Measurements from ENCODE around the gene ARHGAP22. TPM values are rescaled to one million over a fixed set of nuclear protein-coding genes. Genes with fewer than 3 reads are reported as not detected.

Gene ARHGAP22
- total RNA-seq, 4 donors from 2014 or later = 0.26 to 3.6 (median 3.0) TPM; not detected in 1

DNA sequence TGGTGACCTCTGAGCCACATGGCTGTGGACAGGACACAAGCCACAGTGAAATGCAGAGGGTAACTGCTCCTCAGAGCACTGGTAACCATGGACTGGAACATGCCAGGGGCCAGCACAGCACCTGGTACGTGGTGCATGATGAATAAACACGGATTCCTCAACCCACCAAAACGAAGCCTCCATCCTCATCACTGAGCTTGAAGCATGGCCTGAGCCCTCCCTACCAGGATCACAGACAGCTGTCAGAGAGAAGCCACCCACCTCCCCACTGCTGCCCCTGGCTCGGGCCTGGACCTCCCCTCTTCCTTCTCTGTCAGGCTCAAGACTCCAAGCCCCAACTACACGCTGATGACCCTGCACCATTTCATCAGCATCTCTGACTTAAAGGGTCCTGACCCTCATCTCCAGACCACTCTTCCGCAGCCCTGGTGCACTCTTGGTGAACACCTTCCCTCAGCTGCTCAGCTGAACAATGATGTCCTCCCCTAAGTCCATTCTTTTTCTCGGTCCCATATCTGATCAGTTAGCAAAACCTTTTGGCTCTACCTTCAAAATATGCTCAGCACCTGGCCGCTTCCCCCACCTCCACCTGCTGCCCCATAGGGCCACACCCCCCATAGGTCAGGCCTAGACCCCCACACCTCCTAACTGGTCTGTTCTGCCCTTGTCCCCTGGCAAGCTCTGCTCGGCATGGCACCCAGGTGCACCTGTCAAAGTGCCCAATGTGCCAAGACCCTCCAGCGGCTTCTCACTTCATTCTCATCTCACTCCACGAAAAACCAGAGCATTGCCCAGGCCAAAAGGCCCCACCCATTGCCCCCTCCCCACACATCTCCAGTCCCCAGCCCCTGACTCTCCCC is 157.3 kb downstream of the ARHGAP22 start:
- no peak for TF ChIP-seq POLR2A (IDR thresholded peaks at IDR 0.05)
- TF ChIP-seq, protein P1, sequence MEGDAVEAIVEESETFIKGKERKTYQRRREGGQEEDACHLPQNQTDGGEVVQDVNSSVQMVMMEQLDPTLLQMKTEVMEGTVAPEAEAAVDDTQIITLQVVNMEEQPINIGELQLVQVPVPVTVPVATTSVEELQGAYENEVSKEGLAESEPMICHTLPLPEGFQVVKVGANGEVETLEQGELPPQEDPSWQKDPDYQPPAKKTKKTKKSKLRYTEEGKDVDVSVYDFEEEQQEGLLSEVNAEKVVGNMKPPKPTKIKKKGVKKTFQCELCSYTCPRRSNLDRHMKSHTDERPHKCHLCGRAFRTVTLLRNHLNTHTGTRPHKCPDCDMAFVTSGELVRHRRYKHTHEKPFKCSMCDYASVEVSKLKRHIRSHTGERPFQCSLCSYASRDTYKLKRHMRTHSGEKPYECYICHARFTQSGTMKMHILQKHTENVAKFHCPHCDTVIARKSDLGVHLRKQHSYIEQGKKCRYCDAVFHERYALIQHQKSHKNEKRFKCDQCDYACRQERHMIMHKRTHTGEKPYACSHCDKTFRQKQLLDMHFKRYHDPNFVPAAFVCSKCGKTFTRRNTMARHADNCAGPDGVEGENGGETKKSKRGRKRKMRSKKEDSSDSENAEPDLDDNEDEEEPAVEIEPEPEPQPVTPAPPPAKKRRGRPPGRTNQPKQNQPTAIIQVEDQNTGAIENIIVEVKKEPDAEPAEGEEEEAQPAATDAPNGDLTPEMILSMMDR (IDR thresholded peaks at IDR 0.05) = no peak
- Histone ChIP-seq H3K27me3 (no peaks in the 10 kb centered on the region), H3K36me3 (no peaks in the 10 kb centered on the region), H3K4me3 (no peak overlapping the region), H3K27ac (no peak overlapping the region), H3K4me1 (no peaks in the 10 kb centered on the region), H3K9me3 (no peaks in the 10 kb centered on the region)
- DNase-seq = no peak
- intact Hi-C loops (cut with DNase I; ENCODE audit: low total_unique reads) = no loop called here

DNA sequence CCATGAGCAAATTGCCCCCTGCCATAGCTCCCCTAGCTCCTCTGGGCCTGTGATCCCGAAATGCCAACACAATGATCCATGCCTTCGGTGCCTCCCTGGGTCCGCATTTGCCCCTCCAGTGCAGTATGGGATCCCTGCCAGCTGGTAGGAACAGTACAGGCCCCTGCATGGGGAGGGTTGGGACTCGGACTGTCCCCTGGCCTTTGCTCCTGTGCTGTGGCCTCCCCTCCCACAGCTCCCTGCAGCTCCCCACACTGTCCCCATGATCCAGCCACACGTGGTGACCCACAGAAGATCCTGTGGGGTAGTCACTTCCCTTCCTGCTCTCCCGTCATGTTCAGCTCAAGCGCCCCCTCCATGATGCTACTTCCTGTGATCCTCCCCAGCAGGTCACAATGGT is 158.1 kb downstream of the ARHGAP22 start:
- Histone ChIP-seq H3K36me3 (no peaks in the 10 kb centered on the region), H3K27me3 (no peaks in the 10 kb centered on the region), H3K4me3 (no peak overlapping the region), H3K4me1 (no peaks in the 10 kb centered on the region), H3K27ac (no peak overlapping the region), H3K9me3 (no peaks in the 10 kb centered on the region)
- no peak for DNase-seq
- TF ChIP-seq POLR2A (IDR thresholded peaks at IDR 0.05) = no peak
- TF ChIP-seq, protein P1 (IDR thresholded peaks at IDR 0.05) = no peak
- intact Hi-C loops (cut with DNase I; ENCODE audit: low total_unique reads) = no loop called here

DNA sequence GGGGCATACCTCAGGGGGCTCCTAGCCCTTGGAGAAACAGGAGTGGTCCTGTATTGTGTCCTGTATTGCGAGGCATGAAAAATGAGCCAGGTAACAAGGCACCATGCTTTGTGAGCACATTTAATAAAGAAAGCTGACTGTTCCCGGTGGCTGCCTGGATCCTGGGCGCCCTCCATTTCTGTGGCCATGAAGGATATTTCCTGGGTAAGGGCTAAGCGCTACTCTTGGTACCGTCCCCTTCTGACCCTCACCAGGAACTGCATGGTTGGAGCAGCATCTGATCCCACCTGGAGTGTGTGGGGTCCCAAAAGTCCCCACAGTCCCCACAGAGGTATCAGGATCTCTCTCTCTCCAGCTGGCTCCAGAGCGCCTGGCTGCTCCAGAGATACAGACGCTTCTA is 158.9 kb downstream of the ARHGAP22 start:
- no peaks in the 10 kb centered on the region for H3K4me1 ChIP-seq
- no peak for DNase-seq
- no peaks in the 10 kb centered on the region for H3K27me3 ChIP-seq
- TF ChIP-seq, protein P1 (IDR thresholded peaks at IDR 0.05) = no peak
- TF ChIP-seq POLR2A (IDR thresholded peaks at IDR 0.05) = no peak
- no peaks in the 10 kb centered on the region for H3K36me3 ChIP-seq
- no peak overlapping the region for H3K4me3 ChIP-seq
- H3K27ac ChIP-seq = no peak overlapping the region
- no peaks in the 10 kb centered on the region for H3K9me3 ChIP-seq
- intact Hi-C loops (cut with DNase I; ENCODE audit: low total_unique reads) = no loop called here

DNA sequence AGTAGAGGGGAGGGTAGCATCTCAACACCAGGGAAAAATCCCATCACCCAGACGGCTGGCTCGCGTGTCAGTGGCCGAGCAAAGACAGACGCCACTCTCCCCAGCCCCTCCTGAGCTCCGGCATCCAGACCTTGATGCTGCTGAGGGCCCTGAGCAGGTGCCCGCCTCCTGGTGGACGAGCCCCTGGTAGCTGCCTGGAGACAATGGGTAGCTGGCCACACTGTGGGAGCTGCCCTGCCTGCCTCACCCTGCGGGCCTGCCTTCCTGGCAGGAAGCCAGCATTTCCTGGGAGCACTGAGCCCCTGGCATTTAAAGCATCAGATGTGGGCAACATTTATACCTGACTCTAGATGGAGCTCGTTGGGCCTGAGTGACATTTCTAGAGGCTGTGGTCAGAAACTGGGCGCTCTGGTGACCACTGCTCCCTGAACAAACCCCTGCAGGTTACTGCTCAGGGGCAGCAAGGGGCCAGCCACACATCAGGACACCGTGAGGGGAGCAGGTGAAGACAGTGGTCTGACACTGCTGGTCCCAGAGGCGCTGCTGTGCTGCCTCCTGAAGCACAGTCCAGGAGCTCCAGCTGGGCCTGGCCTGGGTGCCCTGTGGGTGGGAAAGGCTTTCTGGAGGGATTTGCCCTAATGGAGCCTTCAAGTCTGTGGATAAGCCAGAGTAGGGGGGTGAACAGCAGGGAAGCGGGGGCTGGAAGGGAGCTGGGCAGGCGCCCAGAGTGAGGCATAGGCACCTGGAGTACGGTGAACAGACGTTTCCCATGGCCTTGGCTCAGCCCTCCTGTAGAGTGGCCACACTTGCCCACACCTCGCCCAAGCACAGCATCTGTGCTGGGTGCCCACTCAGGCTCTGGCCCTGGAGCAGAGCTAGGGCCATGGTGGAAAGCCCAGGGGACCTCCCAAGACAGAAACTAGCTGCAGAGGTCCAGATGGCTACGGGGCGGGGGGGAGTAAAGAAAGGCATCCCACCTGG is 159.7 kb downstream of the ARHGAP22 start:
- intact Hi-C loops (cut with DNase I; ENCODE audit: low total_unique reads) = no loop called here

More for the DNA sequence above, 159.7 kb downstream of the ARHGAP22 start:
- Histone ChIP-seq H3K27ac (no peak overlapping the region), H3K9me3 (no peaks in the 10 kb centered on the region), H3K4me1 (no peaks in the 10 kb centered on the region), H3K27me3 (no peaks in the 10 kb centered on the region), H3K36me3 (no peaks in the 10 kb centered on the region), H3K4me3 (no peak overlapping the region)
- TF ChIP-seq, protein P1 (IDR thresholded peaks at IDR 0.05) = no peak
- TF ChIP-seq POLR2A (IDR thresholded peaks at IDR 0.05) = no peak
- no peak for DNase-seq
